CD1c-positive myeloid dendritic cell (primary cell): ENCODE results near the gene EPHA3.

Experiments
- DNase-seq: peaks from one replicate; pipeline ENCODE4 v3.0.0-alpha.2; 2016; ENCODE audit errors: extremely low spot score

EPHA3 gene

DNA sequence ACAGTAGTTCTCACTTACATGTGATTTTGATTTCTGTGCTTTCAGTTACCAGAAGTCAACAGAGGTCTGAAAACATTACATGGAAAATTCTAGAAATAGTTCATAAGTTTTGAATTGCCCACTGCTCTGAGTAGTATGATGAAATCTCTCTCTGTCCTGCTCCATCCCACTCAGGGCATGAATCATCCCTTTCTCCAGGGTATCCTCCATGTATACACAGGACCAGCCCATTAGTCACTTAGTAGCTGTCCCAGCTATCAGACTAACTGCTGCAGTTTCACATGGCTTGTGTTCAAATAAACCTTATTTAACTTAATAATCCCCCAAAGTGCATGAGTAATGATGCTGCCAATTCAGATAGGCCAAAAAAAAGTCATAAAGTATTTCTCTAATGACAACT lies 38.6 kb downstream of the EPHA3 start:
- no peak for DNase-seq

GRCh38 chr3:89154416-89154815 lies 47.0 kb downstream of the EPHA3 start:
- no peak for DNase-seq

- DNase-seq = no peak
Observed at GRCh38 chr3:89155811-89156210, 48.4 kb downstream of the EPHA3 start.

DNA sequence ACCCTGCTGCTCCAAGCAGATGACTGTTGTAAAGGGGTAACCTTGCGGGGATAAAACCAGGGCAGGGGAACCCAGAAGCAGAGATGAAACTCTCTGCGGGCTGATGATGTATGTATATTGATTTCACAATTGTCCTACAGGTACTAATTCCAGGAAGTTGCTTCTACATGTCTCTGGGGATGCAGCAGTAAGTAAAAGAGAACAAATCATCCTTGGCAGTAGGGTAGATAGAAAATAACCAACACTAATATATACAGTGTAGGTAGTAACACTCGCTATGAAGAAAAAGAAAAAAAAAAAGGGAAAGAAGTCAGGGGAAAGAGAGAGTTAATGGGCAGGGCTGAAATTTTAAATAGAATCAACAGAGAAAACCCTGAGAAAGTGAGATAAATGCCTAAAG lies 50.2 kb downstream of the EPHA3 start:
- DNase-seq = no peak

DNA sequence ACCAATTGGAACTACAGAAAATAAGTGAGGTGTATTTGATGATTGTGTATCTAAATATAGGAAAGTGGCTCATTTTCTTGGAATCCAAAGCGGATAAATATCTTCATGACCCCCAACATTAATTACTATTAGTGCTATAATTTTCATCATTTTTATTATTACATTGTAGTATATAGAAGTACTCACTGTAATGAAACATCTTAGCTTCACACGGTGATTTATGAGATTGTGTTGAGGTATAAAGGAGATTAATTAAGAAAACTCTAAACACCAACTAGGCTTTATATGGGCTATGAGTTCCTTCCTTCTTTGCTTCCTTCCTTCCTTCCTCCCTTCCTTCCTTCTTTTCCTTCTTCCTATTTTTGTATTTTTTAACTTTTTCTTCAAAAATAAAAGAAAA lies 52.2 kb downstream of the EPHA3 start:
- DNase-seq = no peak

GRCh38 chr3:89164774-89165173 lies 57.4 kb downstream of the EPHA3 start:
- DNase-seq = no peak

- no peak for DNase-seq
Observed at GRCh38 chr3:89165636-89166263, 58.3 kb downstream of the EPHA3 start.

DNA sequence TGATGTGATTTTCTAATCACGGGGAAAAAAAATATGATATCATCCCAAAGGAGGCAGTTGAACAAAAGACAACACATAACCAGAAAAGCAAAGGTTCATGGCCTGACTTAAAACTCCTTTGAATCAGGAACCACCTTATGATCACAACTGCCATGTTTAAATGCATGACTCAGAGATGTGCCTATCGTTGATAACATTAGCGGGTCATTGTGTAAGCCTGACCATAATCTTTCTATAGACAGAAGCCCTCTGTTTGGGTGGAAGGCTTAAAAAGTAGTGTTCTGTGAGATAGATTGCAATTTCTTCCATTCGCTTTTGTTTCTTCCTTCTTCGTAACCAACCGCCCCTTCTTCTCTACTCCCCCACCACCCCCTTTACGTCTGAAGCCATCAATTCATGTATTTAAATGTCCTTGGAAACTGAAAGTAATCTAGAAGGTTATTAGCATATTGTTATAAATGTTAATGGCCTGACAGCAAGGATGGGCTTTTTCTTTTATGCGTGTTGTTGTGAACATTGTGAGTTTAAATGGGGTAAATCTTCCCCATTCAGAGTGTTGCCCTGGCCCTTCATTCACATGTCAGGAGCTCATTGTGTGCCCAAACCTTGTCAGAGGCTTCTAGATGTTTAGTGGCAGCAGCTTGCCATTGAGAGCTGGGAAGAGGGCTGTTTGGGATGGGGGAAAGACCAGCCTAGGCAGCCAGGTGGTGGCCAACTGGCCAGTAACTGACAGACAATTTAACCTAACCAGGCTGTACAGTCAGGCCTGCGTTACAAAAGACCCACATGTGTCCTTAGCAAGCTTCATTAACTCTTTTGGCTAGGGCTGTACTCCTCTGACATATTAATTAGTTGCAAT lies 64.5 kb downstream of the EPHA3 start:
- DNase-seq = no peak

DNA sequence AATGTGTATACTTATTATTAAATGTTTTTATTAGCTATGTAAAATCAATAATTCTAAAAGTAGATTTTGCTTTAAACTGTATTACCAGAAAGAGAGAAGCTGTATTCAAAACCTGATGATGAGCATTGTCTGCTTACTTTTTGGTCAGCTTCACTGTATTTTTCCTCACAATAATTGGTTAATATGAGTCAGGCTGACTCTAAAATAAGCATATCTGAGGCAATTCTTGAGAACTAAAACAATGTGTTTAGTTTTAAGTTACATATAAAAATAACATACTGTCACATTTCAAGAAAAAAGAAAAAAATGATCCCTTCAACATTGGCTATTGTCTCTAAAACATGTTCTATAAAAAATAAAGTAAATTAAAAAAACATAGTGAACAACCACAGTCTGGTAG lies 66.1 kb downstream of the EPHA3 start:
- DNase-seq = no peak

DNA sequence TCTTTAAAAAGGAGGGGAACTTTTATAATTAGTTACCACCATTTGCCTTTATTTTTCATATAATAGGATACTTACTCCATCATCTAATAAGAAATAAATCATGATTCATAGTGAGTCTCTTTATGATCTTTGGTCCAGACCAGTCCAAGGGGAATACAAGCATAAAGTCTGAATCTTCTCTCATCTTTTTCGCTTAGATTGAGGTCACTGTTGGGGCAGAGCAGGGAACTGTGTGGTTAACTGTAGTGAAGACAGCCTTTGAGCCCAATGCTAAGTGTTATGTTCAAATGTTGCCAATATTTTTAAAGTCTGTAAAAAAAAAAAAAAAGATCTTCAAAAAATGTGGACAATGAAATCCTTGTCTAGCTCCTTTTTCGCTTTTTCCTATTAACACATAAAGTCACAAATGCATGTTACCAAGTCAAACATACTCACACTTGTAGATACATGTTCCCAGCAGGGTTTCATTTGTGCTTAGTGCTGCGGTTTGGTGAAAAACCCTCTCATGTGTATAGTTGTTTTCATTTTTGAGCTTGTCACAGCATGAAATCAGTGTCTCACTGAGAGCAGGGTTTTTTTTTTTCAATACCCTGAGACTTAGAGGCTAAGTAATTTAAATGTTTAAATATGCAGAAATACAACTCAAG lies 72.1 kb downstream of the EPHA3 start:
- DNase-seq = no peak

GRCh38 chr3:89180334-89180733 lies 72.9 kb downstream of the EPHA3 start:
- no peak for DNase-seq

DNA sequence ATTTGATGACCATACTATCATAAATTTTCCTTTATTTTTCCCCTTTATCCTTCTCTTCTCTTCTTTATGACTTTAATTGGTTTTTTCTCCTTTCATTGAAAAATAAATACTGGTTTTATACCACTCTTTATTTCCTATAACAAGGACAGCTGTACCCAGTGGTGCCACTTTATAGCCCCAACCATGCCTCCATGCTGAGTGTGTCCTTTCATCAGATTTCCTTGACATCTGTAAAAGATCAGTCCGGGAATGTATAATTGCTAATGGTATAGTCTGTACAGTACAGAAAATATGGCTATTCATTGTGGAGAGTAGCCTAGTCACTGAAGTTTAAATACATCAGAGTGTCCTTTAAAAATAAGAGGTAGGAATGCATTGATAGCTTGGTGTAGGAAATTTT lies 74.6 kb downstream of the EPHA3 start:
- no peak for DNase-seq

DNA sequence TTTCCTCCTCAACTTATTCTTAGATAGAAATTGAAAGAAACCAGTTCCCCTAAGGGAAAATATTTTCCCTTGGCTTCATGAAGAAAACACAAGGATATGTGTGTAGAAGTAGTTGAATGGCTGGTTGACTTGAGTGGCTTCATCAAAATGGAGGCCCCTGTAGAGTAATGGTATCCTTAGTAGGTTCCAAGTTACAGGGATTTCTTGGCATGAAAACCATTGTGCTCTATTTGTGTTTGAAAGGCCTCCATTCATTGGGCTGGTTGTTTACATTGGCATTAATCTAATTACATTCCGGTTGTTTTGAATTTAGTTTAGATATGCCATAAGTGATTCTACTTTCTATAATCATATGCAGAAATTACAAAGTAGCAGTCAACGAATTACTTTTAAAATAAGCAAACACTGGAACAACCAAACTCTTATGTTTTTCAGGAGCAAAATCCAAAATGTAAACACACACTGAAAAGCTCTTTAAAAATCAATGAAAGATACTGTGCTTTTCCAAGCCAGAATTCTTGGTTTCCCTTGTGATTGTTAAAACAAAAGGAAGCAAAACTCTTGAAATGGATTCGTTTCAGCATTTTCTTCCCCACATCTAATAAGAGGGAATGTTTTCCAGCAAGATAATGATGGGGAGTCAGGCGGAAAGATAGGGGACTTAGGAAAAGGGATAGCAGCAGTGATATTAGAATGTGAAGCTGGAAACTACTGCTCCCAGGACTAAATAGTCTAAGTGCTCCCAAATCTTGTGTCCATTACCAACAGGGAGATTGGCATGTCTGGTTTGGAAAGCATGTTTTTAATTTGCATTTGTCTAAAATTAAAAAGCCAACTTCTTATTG lies 77.0 kb downstream of the EPHA3 start:
- no peak for DNase-seq

- no peak for DNase-seq
Observed at GRCh38 chr3:89186456-89186855, 79.0 kb downstream of the EPHA3 start.

DNA sequence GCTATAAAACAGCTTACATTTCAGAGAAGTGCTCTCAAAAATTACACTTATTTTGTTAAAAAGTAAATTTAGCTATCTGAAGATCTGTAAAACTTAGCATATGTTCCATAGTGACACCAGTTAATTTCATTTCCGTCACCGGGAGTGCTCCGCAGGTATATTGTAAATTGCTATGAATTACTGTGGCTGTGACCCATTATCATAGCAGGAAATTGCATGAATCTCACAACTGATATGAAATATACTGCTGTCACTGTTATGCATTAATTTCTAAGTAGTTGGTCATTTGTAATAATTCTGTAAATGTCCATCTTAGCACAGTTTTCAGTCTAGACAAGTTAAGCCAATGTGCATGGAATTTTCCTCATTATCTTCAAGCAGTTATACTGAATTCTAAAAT lies 91.2 kb downstream of the EPHA3 start:
- no peak for DNase-seq

GRCh38 chr3:89212619-89213018 lies 105.2 kb downstream of the EPHA3 start:
- no peak for DNase-seq

DNA sequence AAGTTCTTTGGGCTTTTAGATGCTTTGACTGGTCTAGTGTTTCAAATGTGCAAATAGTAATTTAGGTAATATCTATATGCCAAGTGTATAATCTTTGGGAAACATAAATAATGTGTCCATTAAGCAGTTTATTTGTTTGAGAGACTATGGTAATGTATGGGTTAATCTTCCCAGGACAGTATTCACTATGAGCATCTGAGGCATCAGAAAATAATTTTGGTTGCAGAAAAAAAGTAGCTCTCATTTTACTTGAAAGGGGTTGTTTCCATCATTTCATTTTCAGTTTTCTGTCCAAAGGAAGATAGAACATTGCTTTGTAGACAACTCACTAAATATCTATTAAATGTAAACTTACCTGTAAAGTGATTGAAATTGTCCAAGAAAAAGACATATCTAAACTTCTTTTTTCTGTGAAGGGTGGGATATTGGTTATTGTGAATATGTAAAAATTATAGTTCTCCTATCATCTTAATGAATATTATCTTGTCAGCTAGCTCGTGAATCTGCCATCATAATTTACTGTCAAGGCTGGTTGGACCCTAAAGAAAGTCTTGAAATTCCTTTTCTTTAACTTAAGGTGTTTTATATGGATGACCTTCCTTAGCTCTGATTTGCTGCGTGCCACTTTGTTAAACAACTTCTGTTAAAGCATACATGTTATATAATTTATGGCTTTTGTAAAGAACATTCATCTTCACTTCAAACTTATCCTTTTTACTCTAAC lies 108.8 kb downstream of the EPHA3 start:
- no peak for DNase-seq

DNA sequence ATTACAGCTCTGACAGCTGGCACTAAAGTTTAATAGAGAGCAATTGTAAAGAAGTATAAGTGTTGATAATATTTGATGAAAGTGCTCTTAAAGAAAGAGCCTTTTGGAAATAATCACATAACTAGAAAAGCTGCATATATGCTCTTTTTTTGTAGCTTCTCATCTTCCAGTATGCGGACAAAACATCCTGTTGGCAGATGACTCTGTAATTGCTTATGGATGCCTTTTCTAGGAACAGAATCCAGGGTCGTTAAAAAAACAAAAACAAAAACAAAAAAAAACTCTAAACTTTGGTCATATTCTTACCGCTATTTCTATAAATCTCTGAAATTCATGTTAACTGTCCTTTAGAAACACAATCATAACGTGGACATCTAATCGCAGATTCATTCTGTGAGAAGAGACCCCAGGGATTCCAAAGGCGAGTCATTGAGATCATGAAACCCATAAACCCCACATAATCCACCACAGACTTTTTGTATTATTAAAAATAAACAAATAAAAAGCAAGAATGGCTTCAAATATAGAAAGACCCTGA lies 109.8 kb downstream of the EPHA3 start:
- DNase-seq = no peak

DNA sequence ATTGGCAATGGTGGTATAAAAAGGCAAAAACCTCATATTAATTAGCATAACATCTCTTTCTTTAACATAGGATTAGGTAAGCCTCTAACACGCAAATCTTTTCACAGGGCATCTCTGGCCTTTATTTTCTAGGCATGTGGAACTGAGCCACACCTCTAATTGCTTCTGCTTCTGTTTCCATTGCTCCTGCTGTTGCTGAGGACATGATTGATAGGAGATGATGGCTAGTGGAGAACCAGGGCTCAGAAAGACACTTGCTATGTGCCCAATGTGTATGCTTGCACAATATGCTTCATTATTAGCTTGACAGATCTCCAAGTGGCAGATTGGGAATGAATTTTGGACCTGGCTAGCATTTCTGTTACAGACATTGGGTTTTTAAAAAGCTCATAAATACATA lies 114.5 kb downstream of the EPHA3 start:
- no peak for DNase-seq

DNA sequence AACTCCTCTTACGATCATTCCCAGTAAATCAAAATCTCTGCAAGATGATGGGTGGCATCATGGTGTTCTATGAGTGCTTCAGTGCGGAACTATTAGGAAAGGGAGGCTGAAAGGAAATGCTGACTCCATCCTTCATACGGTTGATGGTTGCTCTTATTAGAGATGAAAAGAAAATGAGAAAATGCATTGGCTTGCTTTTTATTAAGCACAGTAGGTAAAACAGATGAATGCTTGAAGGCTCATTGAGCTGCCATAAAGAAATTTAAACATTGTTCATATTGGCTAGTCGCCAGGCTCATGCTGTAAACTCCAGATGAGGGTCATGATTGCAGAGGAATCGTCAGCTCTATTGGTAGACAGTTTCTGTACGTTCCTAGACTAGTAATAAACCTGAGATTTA lies 115.8 kb downstream of the EPHA3 start:
- DNase-seq = no peak

GRCh38 chr3:89227218-89227617 lies 119.8 kb downstream of the EPHA3 start:
- no peak for DNase-seq
